IPS-11a (cell line): ENCODE data around the gene FOXA3.
"Not testable (repeated sequence)": the region's sequence is repeated elsewhere in the genome, so short reads cannot be mapped to it uniquely, and the experiment has no call there.

Source experiments
- H3K4me3 ChIP-seq: one replicate; pipeline ENCODE4 v1.5.1; 2013; ENCODE audit warnings: low read depth, low read length, control low read depth

Gene FOXA3

GRCh38 chr19:45827459-45828093 is 36.5 kb upstream of the FOXA3 start:
- no peak overlapping the region for H3K4me3 ChIP-seq

GRCh38 chr19:45828523-45828922 is 35.6 kb upstream of the FOXA3 start:
- no peak overlapping the region for H3K4me3 ChIP-seq

GRCh38 chr19:45828945-45829344 is 35.2 kb upstream of the FOXA3 start:
- no peak overlapping the region for H3K4me3 ChIP-seq

- H3K4me3 ChIP-seq = no peak overlapping the region
These were observed 29.2 kb upstream of the FOXA3 start for GRCh38 chr19:45834970-45835369.

- no peak overlapping the region for H3K4me3 ChIP-seq
These were observed 21.9 kb upstream of the FOXA3 start for GRCh38 chr19:45842198-45842597.

- H3K4me3 ChIP-seq = no peak overlapping the region
These were observed 16.5 kb upstream of the FOXA3 start for GRCh38 chr19:45847663-45848062.

- H3K4me3 ChIP-seq = no peak overlapping the region
These were observed 15.2 kb upstream of the FOXA3 start for GRCh38 chr19:45848922-45849321.

GRCh38 chr19:45852145-45852750 is 11.9 kb upstream of the FOXA3 start:
- no peak overlapping the region for H3K4me3 ChIP-seq

- H3K4me3 ChIP-seq = no peak overlapping the region
These were observed 11.1 kb upstream of the FOXA3 start for GRCh38 chr19:45852983-45853382.

GRCh38 chr19:45854167-45854778 is 9.9 kb upstream of the FOXA3 start:
- H3K4me3 ChIP-seq = no peak overlapping the region

- no peak overlapping the region for H3K4me3 ChIP-seq
These were observed 3.5 kb upstream of the FOXA3 start for GRCh38 chr19:45860359-45861259.

GRCh38 chr19:45862271-45862563 is 1.9 kb upstream of the FOXA3 start:
- H3K4me3 ChIP-seq = peak overlapping the region; percentile 90

GRCh38 chr19:45862564-45863334 is 1.4 kb upstream of the FOXA3 start, which contains the start of gene SYMPK:
SYMPK (minus strand) TSS chr19:45863147; CDS start chr19:45854495, 8,652 bp downstream.
- peak within 1 kb of the TSS; percentile 90 for H3K4me3 ChIP-seq

GRCh38 chr19:45863335-45863839 is 739 bp upstream of the FOXA3 start:
- H3K4me3 ChIP-seq = peak overlapping the region; percentile 22

- peak overlapping the region; percentile 88 for H3K4me3 ChIP-seq
These were observed 530 bp downstream of the FOXA3 start for GRCh38 chr19:45864629-45865082.

- peak overlapping the region; percentile 88 for H3K4me3 ChIP-seq
These were observed 1.3 kb downstream of the FOXA3 start for GRCh38 chr19:45865269-45865948.

- no peak overlapping the region for H3K4me3 ChIP-seq
These were observed 2.5 kb downstream of the FOXA3 start for GRCh38 chr19:45866400-45867176.

- H3K4me3 ChIP-seq = not testable (repeated sequence)
These were observed 3.1 kb downstream of the FOXA3 start for GRCh38 chr19:45867241-45867640.

GRCh38 chr19:45870798-45871197 is 6.7 kb downstream of the FOXA3 start:
- no peak overlapping the region for H3K4me3 ChIP-seq
